Measurements from ENCODE around the gene SH3PXD2A. TPM values are rescaled to one million over a fixed set of nuclear protein-coding genes. Genes with fewer than 3 reads are reported as not detected.

Gene SH3PXD2A
- total RNA-seq, 1 experiment from 2014 or later: 4.5 TPM

DNA sequence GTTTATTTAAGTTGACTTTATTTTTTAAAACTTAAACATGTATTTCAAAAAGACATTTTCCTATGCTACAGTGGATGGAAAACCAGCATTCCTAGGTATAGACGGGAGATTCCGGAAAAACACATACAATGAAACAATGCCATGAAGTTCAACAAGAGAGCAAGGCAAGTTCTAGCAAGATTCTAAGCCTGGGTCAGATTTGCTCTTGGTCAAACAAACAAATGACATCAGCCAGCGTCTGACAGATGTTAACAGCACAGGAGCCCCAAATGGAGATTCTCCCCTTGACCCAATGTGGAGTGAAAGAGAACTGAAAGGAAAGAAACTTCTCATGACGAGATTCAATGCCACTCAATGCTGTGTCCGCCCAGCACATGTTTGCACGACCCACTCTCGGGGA lies 212.0 kb downstream of the SH3PXD2A start:
- no peaks in the 10 kb centered on the region for H3K23me2 ChIP-seq (ENCODE audit: insufficient read length, low read depth, low read length, poor library complexity, severe bottlenecking)
- H3K4me2 ChIP-seq (ENCODE audit: insufficient read depth, insufficient read length, low read length): no peak overlapping the region
- no peak overlapping the region for H2BK15ac ChIP-seq (ENCODE audit: low read depth, low read length)
- H3K18ac ChIP-seq (ENCODE audit: insufficient read length, low read depth, low read length): no peak overlapping the region
- no peak for DNase-seq
- H2AFZ ChIP-seq (ENCODE audit: low read length): no peak overlapping the region
- no peak overlapping the region for H3K14ac ChIP-seq (ENCODE audit: insufficient read depth, low read length)
- H3K79me2 ChIP-seq (ENCODE audit: insufficient read depth, low read length): no peaks in the 10 kb centered on the region
- no peak overlapping the region for H3K23ac ChIP-seq (ENCODE audit: insufficient read length, low read depth, low read length)
- H3K27me3 ChIP-seq (ENCODE audit: insufficient read depth, low read length): no peaks in the 10 kb centered on the region
- H3K9me3 ChIP-seq (ENCODE audit: control insufficient read depth, low read depth, low read length): no peaks in the 10 kb centered on the region
- Mint-ChIP-seq H3K27ac (peak overlapping the region in 1 of 3 experiments; percentile 31; a peak in 1 of 7 replicates), H3K4me3 (no peak overlapping the region), H3K4me1 (peaks cover 34 to 41% of the 10 kb centered on the region in 2 experiments), H3K27me3 (ENCODE audit: low read depth) (no peaks in the 10 kb centered on the region; the same call in 1 of the 2 replicates), H3K9me3 (no peaks in the 10 kb centered on the region), H3K36me3 (ENCODE audit: insufficient read depth in 1 of 3, low read depth in 3 of 3) (peaks cover 0 to 9% (median 3%) of the 10 kb centered on the region in 3 experiments; a peak in 5 of 7 replicates)
- H2BK12ac ChIP-seq (ENCODE audit: insufficient read length, low read depth, low read length): no peak overlapping the region
- H4K5ac ChIP-seq (ENCODE audit: insufficient read length, low read depth, low read length): no peak overlapping the region
- TF ChIP-seq, protein P1, sequence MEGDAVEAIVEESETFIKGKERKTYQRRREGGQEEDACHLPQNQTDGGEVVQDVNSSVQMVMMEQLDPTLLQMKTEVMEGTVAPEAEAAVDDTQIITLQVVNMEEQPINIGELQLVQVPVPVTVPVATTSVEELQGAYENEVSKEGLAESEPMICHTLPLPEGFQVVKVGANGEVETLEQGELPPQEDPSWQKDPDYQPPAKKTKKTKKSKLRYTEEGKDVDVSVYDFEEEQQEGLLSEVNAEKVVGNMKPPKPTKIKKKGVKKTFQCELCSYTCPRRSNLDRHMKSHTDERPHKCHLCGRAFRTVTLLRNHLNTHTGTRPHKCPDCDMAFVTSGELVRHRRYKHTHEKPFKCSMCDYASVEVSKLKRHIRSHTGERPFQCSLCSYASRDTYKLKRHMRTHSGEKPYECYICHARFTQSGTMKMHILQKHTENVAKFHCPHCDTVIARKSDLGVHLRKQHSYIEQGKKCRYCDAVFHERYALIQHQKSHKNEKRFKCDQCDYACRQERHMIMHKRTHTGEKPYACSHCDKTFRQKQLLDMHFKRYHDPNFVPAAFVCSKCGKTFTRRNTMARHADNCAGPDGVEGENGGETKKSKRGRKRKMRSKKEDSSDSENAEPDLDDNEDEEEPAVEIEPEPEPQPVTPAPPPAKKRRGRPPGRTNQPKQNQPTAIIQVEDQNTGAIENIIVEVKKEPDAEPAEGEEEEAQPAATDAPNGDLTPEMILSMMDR (conservative IDR thresholded peaks at IDR 0.05): no peak
- H3K27ac ChIP-seq (ENCODE audit: insufficient read length, low read depth, low read length): no peak overlapping the region
- no peak overlapping the region for H2BK5ac ChIP-seq (ENCODE audit: insufficient read length, low read length)
- H3T11ph ChIP-seq (ENCODE audit: low read length): no peak overlapping the region
- H3K79me1 ChIP-seq (ENCODE audit: insufficient read depth, low read depth, low read length, poor library complexity, severe bottlenecking): no peaks in the 10 kb centered on the region
- H2BK20ac ChIP-seq (ENCODE audit: low read depth, low read length, poor library complexity, severe bottlenecking): no peak overlapping the region
- H2BK120ac ChIP-seq (ENCODE audit: low read depth, low read length, poor library complexity, severe bottlenecking): no peak overlapping the region
- peaks cover 5% of the 10 kb centered on the region; the same call in 1 of the 2 replicates for H3K4me1 ChIP-seq (ENCODE audit: insufficient read depth, low read length)
- no peak overlapping the region for H4K91ac ChIP-seq (ENCODE audit: insufficient read length, low read depth, low read length)
- no peak overlapping the region for H2AK5ac ChIP-seq (ENCODE audit: insufficient read length, low read length)
- no CpG with 5 or more reads among the region's 7 CpGs for WGBS (ENCODE audit: extremely low coverage, insufficient read length, low lambda C conversion rate)
- no peak overlapping the region for H3K9ac ChIP-seq (ENCODE audit: extremely low read depth, insufficient read length, low read length)
- H4K20me1 ChIP-seq (ENCODE audit: control insufficient read depth, insufficient read depth, insufficient read length): no peaks in the 10 kb centered on the region
- no peak overlapping the region for H3K56ac ChIP-seq (ENCODE audit: insufficient read length, low read depth, low read length)
- no peak overlapping the region for H4K8ac ChIP-seq (replicated peaks; ENCODE audit: insufficient read length, low read depth, low read length)
- H3K4ac ChIP-seq (ENCODE audit: low read depth, low read length): no peak overlapping the region

Measured in H9 (cell line).